Measurements from ENCODE around the gene CAPN5.

DNA sequence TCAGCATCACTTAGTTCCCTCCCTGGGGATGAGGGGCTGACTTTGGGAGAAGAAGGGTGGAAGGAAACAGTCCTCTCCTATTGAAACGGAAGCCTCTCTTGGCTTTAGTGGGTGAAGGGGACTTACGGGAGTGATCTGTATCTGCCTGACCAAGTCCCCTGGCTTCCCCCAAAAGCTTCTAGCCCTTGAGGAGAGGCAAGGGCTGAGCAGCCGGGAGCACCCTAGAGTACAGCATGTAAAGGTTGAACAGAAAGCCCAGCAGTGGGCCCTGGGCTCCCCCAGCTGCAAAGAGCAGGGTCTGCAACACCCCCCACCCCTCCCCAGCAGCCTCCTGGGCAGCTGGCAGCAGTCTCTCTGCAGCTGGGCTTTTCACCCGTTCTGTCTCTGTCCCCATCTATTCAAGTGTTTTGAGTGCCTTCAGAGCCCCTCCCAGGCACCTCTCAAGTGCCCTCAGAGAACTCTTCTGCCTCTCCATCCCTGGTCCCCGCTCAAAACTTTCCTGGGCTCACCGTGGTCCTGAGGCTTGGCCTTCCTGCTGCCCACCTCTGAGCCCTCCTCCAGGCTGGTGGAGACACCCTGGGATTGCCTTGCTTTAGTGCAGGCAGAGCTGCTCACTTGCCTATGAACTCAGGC, 2.7 kb downstream of the CAPN5 start:
- TF ChIP-seq, protein P1, sequence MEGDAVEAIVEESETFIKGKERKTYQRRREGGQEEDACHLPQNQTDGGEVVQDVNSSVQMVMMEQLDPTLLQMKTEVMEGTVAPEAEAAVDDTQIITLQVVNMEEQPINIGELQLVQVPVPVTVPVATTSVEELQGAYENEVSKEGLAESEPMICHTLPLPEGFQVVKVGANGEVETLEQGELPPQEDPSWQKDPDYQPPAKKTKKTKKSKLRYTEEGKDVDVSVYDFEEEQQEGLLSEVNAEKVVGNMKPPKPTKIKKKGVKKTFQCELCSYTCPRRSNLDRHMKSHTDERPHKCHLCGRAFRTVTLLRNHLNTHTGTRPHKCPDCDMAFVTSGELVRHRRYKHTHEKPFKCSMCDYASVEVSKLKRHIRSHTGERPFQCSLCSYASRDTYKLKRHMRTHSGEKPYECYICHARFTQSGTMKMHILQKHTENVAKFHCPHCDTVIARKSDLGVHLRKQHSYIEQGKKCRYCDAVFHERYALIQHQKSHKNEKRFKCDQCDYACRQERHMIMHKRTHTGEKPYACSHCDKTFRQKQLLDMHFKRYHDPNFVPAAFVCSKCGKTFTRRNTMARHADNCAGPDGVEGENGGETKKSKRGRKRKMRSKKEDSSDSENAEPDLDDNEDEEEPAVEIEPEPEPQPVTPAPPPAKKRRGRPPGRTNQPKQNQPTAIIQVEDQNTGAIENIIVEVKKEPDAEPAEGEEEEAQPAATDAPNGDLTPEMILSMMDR (conservative IDR thresholded peaks at IDR 0.05; ENCODE audit: low read length), result no peak
- TF ChIP-seq EZH2phosphoT487 (IDR thresholded peaks at IDR 0.05; ENCODE audit: borderline replicate concordance), result no peak
